Keratinocyte (primary cell): Measurements from ENCODE around the gene RASGRF2. TPM values are rescaled to one million over a fixed set of nuclear protein-coding genes. Genes with fewer than 3 reads are reported as not detected.

Experiments
- DNase-seq: peaks from one replicate; pipeline ENCODE4 v3.0.0-alpha.2; 2011; ENCODE audit warnings: low read depth, missing footprints, low spot score
- FAIRE-seq: peaks from 2 replicates; lab custom pipeline; 2011; peaks lifted over from hg19 to GRCh38; lab: Jason Lieb, UNC
- H2AFZ ChIP-seq: 2 replicates; pipeline ENCODE4 v1.6.0; 2012; ENCODE audit warnings: low read length, control low read depth, inconsistent platforms; ENCODE audit not compliant: control insufficient read depth
- H3K27ac ChIP-seq: 2 replicates; pipeline ENCODE4 v1.5.1; 2011; ENCODE audit warnings: low read length; ENCODE audit not compliant: control insufficient read depth, insufficient read depth
- H3K27me3 ChIP-seq: 3 replicates; pipeline ENCODE4 v1.6.0; 2011; ENCODE audit warnings: low read length; ENCODE audit not compliant: control insufficient read depth, insufficient read depth; ENCODE audit errors: extremely low read depth
- H3K36me3 ChIP-seq, 2 experiments: 2 replicates in 1 of 2; 3 replicates in 1 of 2; pipeline ENCODE4 v1.5.1; 2011; ENCODE audit warnings: low read length in 2 of 2, mild to moderate bottlenecking in 1 of 2; ENCODE audit not compliant: control insufficient read depth in 2 of 2, insufficient read depth in 2 of 2; ENCODE audit errors: extremely low read depth in 1 of 2
- H3K4me1 ChIP-seq: 3 replicates; pipeline ENCODE4 v1.5.1; 2011; ENCODE audit warnings: low read length; ENCODE audit not compliant: control insufficient read depth, insufficient read depth; ENCODE audit errors: extremely low read depth
- H3K4me2 ChIP-seq: 3 replicates; pipeline ENCODE4 v1.6.0; 2011; ENCODE audit warnings: low read depth, low read length; ENCODE audit not compliant: control insufficient read depth, insufficient read depth; ENCODE audit errors: extremely low read depth
- H3K4me3 ChIP-seq, 3 experiments: fragments of 200-600 bp in 1 of 3; sonication (generic) in 1 of 3; 2 replicates in 2 of 3; 3 replicates in 1 of 3; pipeline ENCODE4 v1.5.1; 2011 to 2016; ENCODE audit warnings: low read length in 3 of 3, mild to moderate bottlenecking in 3 of 3, control low read depth in 2 of 3, inconsistent platforms in 1 of 3, low read depth in 1 of 3, mixed read lengths in 1 of 3, mixed run types in 1 of 3, moderate library complexity in 1 of 3; ENCODE audit not compliant: control insufficient read depth in 2 of 3, insufficient read depth in 2 of 3; ENCODE audit errors: extremely low read depth in 1 of 3
- H3K79me2 ChIP-seq: 2 replicates; pipeline ENCODE4 v1.6.0; 2012; ENCODE audit warnings: low read length; ENCODE audit not compliant: control insufficient read depth, insufficient read depth
- H3K9ac ChIP-seq: 3 replicates; pipeline ENCODE4 v1.6.0; 2011; ENCODE audit warnings: low read length; ENCODE audit not compliant: control insufficient read depth, insufficient read depth; ENCODE audit errors: extremely low read depth
- H3K9me1 ChIP-seq: 3 replicates; pipeline ENCODE4 v1.6.0; 2011; ENCODE audit warnings: low read length; ENCODE audit not compliant: control insufficient read depth, insufficient read depth; ENCODE audit errors: extremely low read depth
- H3K9me3 ChIP-seq: 2 replicates; pipeline ENCODE4 v1.5.1; 2012; ENCODE audit warnings: low read depth, low read length; ENCODE audit not compliant: control insufficient read depth
- H4K20me1 ChIP-seq: 3 replicates; pipeline ENCODE4 v1.6.0; 2011; ENCODE audit warnings: low read length; ENCODE audit not compliant: control insufficient read depth, insufficient read depth; ENCODE audit errors: extremely low read depth
- CTCF ChIP-seq, 3 experiments: IDR thresholded peaks in 1 of 3; conservative IDR thresholded peaks in 1 of 3; optimal IDR thresholded peaks in 1 of 3; 2 replicates in 2 of 3; 3 replicates in 1 of 3; pipeline versions ENCODE3 to v1.5.1; 2011; ENCODE audit warnings: low read length in 3 of 3, mild to moderate bottlenecking in 3 of 3, moderate library complexity in 2 of 3, control low read depth in 1 of 3, inconsistent platforms in 1 of 3; ENCODE audit not compliant: insufficient read depth in 2 of 3; ENCODE audit errors: extremely low read depth in 1 of 3
- EZH2 ChIP-seq: IDR thresholded peaks from one replicate; pipeline ENCODE4 v1.6.1; 2012; ENCODE audit warnings: inconsistent platforms, mild to moderate bottlenecking, low read length, moderate library complexity
- dilution Hi-C: fragments of 300-500 bp; cut with MboI; formaldehyde crosslinking; loops from one replicate; pipeline ENCODE4 v1.7.0; 2020; ENCODE audit warnings: low sequenced_read_pairs; ENCODE audit not compliant: extremely low pct_ligation_motif_present
- polyA plus RNA-seq, 5 experiments: library from polyadenylated mRNA; depleted of rRNA in 3 of 5; stranded (reverse) in 3 of 5; stranded (forward) in 1 of 5; unstranded in 1 of 5; fragments of >200 nt; gene quantifications; 1 replicate in 1 of 5; 2 replicates in 3 of 5; 3 replicates in 1 of 5; pipeline versions ENCODE4 v1.2.1 to v1.2.3, GENCODE V29; 2011 to 2012; ENCODE audit warnings: missing spikeins in 2 of 5, low read depth in 1 of 5, low replicate concordance in 1 of 5

The RASGRF2 gene
- polyA plus RNA-seq, 1 donor (not counting 4 experiments of a cell fraction or from before 2014, with no cell fraction given), result 0.03 TPM

- no peaks in the 10 kb centered on the region for H3K4me1 ChIP-seq
- H3K27ac ChIP-seq, result no peak overlapping the region
- H3K4me2 ChIP-seq, result no peak overlapping the region
- H3K27me3 ChIP-seq, result no peaks in the 10 kb centered on the region
- DNase-seq, result no peak
- no peaks in the 10 kb centered on the region for H4K20me1 ChIP-seq
- no peaks in the 10 kb centered on the region for H3K9me1 ChIP-seq
- no peak for TF ChIP-seq CTCF (optimal IDR thresholded peaks at IDR 0.05 in 1 of 3, IDR thresholded peaks at IDR 0.05 in 1 of 3, conservative IDR thresholded peaks at IDR 0.05 in 1 of 3; ENCODE audit: extremely low read depth in 1 of 3, insufficient read depth in 2 of 3, low read length in 3 of 3)
- TF ChIP-seq EZH2, result no peak
- FAIRE-seq, result no peak
- no peak overlapping the region for H3K4me3 ChIP-seq
- H2AFZ ChIP-seq, result no peak overlapping the region
- dilution Hi-C loops, result no loop called here
- no peaks in the 10 kb centered on the region for H3K9me3 ChIP-seq
- H3K9ac ChIP-seq, result no peak overlapping the region
- H3K36me3 ChIP-seq, result no peaks in the 10 kb centered on the region
- no peaks in the 10 kb centered on the region for H3K79me2 ChIP-seq
Observed at GRCh38 chr5:80978772-80979317, 18.7 kb downstream of the RASGRF2 start.

GRCh38 chr5:80982093-80982492, 21.9 kb downstream of the RASGRF2 start:
- Histone ChIP-seq H4K20me1 (no peaks in the 10 kb centered on the region), H3K4me1 (no peaks in the 10 kb centered on the region), H2AFZ (no peak overlapping the region), H3K36me3 (no peaks in the 10 kb centered on the region), H3K4me3 (no peak overlapping the region), H3K4me2 (no peak overlapping the region), H3K9ac (no peak overlapping the region), H3K27me3 (no peaks in the 10 kb centered on the region), H3K9me1 (no peaks in the 10 kb centered on the region), H3K27ac (no peak overlapping the region), H3K9me3 (no peaks in the 10 kb centered on the region), H3K79me2 (no peaks in the 10 kb centered on the region)
- FAIRE-seq (no peak), DNase-seq (no peak)
- dilution Hi-C loops, result no loop called here
- TF ChIP-seq CTCF (optimal IDR thresholded peaks at IDR 0.05 in 1 of 3, IDR thresholded peaks at IDR 0.05 in 1 of 3, conservative IDR thresholded peaks at IDR 0.05 in 1 of 3; ENCODE audit: extremely low read depth in 1 of 3, insufficient read depth in 2 of 3, low read length in 3 of 3), result no peak
- TF ChIP-seq EZH2, result no peak
